GM18858 (cell line): ENCODE results near the gene KCNIP4.

Experiments
- ATAC-seq: cut with Tn5 transposase; IDR thresholded peaks from one replicate; pipeline ENCODE4 v1.9.1; 2021; ENCODE audit not compliant: unreplicated experiment

Gene KCNIP4

DNA sequence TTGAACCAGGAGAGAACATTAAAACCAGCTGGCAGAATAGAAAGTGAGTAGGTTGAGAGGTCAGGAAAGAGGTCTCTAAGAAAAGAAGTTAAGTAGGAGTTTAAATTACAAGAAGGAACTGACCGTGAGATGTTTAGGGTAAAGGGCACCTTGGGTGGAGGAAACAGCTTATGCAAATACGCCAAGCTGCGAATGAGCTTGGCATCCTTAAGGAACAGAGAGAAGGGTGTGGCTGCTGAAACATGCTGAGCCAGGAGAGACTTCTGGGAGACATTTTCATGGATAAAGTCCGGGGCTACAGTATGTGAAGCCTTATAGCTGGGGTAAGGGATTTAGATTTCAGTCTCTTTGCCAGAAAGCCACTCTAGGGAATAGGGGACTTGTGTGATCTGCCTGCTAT, 249.1 kb downstream of the KCNIP4 start:
- ATAC-seq, result no peak

DNA sequence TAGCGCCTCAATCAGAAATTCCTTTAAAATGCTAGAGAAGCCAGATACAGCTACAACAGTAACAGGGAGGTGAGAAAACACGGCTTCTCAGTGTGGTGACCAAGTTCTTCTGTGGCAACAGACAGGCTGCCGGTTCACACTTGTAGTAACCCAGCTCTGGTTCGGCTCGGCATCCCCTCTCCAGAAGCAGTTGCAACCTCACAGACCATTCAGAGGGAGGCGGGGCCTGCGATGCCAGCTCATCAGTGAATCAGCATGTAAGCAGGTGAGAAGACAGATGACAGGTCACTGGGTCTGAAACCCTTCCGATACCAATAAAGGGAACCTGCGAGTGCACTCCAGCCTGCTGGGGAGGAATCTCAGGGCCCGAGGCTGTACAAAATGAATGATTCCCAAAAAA, 251.0 kb downstream of the KCNIP4 start:
- no peak for ATAC-seq

DNA sequence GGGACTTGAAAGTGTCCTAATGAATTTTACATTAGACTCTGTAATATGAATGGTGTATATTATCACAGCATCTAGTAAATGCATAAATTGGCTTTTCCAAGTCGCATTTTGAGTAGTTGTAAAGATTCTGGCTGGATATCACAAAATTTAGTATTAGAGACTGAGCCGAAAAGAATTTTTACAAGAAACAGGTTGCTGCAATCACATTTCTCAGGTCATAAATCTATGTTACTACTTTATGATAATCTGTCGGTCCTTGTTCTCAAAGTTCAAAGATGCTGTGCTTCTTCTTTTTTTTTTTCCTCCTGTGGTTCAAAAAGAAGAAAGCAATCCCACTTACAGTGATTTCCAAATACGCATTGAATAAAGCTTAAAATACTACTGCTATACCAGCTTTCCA, 253.4 kb downstream of the KCNIP4 start:
- ATAC-seq, result no peak

DNA sequence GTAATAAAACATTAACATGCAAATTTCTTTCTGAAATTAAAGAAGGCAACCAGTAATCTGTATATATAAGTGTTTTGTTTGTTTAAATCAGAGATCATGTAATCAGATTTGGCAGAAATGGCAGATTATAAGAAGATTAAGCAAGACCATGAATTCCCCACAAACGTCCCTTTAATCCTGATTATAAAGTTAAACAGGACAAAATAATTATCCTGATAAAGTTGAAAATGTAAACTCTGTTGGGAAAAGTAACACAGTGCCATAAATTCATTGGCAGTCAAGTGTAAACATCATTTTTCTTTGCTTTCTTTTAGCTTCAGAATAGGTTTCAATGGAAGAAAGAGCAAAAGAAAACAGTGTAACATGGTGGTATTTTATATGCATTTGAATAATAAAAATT, 256.3 kb downstream of the KCNIP4 start:
- ATAC-seq, result no peak

DNA sequence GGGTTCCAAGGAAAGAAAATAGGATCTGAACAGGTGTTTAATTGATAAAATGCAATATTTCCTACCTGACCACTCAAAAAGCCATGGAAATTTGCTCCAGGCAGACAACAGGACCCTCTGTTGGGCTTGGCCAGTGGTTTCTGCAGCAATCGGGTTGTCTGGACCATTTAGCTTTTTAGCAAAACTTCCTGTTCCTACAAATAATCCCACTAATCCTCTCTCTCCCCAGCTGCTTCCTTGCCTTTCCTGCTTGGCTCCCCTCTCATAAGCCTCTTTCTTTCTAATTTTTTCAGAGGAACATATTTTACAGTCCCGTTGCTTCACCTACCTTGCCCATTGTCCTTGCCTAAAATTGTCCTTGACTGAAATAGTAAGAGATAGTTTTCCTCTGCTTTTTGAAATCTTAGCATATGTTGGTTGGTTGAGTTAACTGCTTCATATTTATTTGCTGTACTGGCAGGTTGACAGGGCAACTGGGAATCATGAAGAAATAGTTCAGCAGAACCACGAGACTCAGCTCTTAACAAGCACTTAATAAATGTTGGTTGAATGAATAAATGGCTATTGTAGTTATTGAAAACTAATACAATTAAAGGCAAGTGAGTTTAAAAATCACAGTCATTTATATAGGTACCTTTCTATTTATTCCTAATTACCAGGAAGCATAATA, 259.8 kb downstream of the KCNIP4 start:
- ATAC-seq, result no peak

DNA sequence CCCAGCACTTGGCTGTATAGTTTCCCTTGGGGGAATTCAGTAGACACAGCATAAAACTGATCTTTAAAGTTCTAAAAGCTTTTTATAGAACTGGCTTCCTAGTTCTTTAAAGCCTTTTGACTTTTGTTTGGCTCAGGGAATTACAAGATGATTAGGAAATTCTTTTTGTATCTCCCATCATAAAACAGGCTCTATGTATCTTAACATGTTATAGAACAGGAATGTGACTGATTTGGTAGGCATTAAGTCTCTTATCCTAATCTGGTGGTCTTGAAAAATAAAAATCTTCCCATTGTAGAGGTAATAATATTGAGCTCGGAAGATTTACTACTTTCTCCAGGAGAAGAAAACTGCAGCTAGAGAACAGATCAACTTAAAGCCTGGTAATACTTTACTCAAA, 262.7 kb downstream of the KCNIP4 start:
- ATAC-seq, result no peak

DNA sequence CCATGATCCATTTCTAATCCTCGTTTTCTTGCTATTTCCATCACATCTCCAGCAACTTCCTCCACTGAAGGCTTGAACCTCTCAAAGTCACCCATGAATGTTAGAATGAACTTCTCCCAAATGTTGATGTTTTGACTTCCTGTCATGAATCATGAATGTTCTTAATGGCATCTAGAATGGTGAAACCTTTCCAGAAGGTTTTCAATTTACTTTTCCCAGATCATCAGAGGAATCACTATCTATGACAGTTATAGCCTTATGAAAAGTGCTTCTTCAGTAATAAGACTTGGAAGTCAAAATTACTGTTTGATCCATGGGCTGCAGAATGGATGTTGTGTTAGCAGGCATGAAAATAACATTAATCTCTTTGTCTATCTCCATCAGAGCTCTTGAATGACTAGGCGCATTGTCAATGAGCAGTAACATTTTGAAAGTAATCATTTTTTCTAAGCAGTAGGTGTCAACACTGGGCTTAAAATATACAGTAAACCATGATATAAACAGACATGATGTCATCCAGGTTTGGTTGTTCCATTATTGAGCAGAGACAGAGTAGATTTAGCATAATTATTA, 268.2 kb downstream of the KCNIP4 start:
- ATAC-seq, result no peak

DNA sequence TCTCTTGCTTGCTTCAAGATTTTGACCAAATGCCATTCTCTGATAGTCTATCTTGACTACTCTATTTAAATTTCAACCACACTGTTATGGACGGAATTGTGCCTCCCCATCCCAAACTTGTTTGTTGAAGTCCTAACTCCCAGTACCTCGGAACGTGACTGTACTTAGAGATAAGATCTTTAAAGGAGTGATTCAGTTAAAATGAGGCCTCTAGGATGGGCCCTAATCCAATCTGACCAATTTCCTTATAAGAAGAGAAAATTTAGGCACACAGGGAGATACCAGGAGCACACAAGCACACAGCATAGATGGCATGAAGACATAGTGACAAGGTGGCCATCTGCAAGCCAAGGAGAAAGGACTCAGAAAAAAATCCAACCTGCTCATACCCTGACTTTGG, 269.9 kb downstream of the KCNIP4 start:
- ATAC-seq, result no peak

DNA sequence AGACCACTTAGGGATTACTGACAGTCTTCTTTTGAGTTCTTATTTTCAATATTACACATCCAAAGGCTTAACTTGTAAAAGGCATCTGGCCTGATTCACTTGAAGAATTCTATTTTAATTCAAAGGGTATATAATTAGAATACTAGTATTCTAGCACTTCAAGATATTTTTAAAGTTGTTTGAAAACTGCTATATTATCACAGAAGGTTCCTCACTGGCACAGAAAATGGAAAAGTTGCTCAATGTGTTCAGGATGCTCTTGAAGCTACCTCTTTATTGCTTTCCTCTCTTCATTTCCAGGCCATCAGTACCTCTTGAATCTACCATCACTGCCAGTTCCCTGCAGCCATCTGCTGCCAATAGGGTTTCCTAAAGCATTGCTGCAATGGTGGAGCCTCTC, 271.4 kb downstream of the KCNIP4 start:
- no peak for ATAC-seq

DNA sequence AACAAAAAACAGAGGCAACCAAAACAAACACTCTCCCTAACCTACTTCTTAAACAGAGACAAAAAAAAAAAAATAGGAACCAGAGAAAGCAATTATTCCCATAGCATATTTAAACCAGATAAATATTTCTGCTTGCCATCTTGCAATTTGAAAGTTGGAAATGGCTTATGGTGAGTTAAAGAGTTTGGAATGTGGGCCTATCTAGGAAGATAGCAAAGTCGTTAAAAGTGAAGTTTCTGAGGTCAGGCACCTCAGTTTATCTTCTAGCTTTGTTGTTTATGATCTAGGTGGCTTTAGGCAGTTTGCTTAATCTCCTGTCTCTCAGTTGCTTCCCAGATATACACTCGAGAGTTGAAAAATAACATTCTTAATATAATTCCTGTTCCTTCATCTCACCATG, 284.2 kb downstream of the KCNIP4 start:
- no peak for ATAC-seq

DNA sequence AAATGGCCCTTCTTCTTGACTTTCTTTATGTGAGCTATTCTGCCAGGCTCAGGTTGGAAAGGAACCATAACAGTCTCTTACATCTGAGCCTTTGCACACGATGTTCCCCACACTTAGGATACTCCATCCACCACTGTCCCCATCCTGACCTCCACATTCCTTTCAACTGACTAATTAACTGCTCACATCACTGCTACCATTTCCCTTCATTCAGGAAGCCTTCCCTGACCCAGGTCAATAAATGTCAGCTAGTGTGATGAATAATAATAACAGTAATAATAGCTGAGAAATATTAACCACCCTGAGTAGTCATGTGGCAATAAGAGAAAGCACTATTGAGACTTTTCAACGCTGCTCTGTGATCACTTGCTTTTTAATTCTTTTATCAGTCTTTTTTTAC, 291.7 kb downstream of the KCNIP4 start:
- no peak for ATAC-seq

DNA sequence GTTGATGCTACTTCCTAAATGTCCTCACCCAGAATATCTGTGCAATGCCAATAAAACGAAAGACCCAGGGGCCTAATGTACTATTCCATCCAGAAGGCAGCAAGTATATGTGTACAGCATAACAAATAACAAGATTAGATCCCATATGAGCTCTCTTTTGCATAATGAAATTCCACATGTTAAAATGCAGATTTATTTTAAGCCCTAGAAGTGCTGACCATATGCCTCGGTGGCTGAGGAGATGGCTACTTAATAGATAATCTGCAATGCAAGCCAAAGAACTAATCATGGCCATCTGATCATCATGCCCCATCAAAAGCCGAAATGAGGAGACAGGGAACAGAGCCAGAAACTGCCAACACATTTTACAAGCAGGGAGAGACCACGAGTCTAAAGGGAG, 293.5 kb downstream of the KCNIP4 start:
- no peak for ATAC-seq

DNA sequence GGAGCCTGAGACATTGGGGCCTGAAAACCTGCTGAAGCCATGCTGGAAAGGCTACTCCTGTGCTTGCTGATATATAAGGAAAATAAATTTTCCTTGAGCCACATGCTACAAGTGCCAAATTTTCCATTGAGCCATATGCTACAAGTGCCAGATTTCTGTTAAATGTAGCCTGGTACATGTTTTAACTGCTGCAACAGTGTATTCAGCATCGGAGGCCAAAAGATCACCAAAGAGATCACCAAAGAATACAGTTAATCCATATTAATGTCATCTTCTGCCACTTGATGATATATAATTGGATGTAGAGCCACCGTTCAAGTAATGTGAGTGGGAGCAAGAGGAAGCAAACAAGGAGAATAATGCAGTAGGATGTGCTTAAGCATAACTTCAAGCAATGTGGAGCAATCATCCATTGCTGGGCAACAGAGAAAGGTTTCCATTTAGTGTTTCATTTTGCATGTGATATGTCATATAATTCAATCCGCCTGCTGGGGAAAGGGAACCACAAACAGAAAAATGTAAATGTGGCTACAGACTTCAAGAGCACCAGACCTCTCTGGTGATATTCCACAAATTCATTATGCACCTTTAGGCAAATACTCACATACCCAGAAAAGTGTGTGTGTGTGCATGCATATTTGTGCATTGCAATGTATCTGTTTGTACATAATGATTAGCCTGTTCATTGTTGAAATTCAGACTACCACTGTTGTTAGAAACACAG, 295.9 kb downstream of the KCNIP4 start:
- ATAC-seq, result no peak

DNA sequence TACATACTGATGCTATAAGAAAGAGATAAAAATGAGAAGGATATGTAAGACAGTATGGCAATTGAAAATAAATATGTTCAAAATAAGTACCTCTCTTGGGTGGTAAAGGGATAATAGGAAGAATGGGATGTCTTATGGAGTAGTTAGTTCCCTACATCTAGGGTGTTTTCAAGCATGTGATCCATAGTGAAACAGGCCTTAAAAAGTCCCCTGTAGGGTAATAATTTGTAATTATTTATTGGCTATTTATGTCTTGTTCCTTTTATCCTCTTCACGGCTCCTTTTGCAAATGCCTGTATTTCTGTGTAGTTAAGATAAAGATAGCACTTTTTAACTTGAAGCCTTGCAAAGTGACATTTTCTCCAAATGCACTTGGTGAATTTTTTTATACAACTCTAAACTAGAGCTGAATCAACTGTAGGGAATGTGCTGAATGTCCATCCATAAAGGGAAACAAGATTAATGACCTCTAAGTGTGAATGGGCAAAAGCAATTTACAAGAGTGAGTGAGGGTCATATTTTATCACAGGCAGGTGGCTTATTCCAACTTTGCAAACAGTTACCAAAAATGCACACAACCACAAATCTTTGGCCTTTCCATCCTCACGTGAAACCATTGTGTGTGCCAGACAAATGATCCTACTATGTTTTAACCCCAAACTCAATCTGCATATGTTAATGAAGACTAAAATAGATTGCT, 299.0 kb downstream of the KCNIP4 start:
- no peak for ATAC-seq

DNA sequence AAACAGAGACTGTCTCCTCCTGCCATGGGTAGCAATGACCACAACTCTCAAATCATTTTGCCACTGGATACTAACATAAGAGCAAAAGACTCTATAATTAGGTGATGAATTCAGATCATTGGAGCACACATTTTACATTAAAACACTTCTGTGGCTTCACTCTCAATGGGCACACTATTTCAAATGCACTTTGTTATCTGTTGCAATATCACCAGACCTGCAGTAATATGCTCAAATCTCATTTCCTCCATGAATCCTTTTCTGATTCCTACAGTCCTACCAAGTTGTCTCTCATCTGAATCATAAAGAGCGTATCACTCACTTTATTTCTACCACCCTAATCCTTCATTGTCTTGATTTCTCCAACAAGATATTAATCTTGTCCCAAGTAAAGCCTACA, 302.8 kb downstream of the KCNIP4 start:
- no peak for ATAC-seq

DNA sequence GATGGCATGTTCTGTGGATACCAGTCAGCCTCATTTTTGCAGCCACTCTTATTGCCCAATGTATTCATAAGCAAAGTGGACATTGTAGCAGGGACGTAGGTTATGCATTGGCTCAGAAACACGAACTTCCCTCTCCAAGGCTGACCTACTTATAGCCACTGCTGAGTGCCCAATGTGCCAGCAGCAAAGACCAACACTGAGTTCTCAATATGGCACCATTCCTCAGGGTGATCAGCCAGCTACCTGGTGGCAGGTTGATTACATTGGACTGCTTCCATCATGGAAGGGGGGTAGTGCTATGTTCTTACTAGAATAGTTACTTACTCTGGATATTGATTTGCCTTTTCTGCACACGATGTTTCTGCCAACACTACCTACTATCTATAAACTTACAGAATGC, 306.9 kb downstream of the KCNIP4 start:
- ATAC-seq, result no peak

DNA sequence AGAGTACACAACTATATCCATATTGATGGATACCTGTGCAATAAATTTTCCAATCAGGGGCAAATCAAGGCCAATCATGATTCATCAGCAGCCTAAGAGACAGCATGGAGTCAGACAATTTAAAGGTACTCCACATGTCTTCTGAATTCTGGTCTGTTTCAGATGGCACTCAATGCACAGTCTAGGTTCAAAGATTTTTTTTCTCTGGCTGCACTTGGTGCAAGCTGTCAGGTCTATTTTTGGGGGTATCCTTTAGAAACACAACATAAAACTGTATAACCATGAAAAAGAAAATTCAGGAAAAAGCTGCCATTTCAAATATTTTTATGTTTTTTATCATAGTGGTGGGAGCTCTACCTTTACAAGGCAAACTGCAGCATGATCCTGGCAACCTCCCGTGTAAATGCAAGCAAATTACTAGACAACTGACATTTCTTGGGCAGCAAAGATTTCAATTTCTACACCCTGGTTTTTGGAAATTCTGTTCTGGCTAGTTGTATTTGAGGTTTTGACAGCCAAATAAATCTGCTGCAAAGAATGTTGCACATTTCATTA, 310.3 kb downstream of the KCNIP4 start:
- ATAC-seq, result no peak

DNA sequence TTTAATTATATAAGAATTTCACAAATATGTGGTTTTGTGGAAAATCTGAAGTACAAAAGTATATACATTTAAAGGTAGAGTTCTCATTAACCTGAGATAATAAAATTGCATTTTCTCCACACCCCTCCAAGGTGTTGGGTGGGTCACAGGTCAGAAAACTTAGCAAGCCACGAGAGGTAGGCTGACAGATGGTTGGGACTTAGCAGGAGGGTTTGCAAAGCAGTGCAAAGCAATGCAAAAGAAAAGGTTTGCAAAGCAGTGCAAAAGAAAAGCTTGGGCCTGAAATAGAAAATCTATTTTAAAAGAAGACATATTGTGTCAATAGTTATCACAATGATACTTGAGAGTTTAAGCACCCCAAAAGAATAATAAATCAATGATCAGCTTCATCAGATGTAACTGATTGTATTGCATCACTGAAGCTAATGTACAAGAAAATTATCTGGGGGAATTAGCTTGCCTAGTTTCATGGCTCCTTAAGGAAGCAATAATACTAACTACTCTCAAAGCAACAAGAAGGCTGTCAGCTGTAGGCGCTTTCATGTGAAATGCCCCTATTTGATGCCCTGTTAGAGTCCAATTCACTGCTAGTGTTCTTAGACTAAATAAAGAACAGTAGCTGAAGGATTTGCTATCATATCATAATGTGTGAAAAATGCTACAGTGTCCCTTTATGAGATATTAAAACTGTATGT, 319.5 kb downstream of the KCNIP4 start:
- no peak for ATAC-seq

DNA sequence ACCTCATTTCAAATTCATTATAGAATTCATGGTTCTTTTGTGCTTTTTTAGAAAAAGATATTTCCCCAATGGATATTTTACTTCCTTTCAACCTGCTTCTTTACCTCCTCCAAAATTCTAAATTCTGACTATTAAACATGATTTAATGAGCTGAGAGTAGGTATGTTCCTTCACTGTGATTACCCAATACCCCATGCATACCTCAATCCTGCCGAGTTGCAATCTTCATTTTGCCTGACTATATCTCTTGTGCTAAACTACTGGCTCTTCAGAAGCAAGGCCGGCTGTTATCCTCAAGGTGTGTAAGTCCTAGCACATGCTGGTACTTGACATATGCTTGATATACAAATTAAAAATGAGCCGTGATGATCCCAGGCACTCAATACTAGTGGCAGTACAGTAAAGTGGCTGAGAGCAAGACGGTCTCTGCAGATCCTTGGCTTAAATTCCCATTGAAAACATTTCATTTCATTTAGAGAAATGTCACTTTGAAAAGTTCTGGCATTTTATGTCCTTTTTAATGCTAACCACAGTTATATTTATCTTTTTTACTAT, 320.4 kb downstream of the KCNIP4 start:
- ATAC-seq, result no peak

DNA sequence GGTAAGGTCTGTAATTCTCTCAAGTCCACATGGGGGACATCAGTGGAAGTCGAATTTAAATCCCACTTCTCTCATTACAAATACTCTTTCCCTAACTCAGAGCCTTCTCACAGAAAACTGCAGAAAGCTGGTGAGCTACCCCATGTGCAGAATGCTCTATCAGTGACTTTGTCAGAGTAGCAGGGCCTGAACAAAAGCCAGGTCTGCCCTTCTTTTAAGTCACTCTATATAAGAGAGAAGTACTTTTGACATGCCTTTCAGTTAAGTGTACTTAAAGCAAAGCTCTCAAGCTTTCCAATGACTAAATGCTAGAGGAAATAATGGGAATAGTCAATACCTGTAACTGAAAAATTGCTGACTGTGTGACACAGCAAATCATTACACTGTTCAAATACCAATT, 323.1 kb downstream of the KCNIP4 start:
- ATAC-seq, result no peak

DNA sequence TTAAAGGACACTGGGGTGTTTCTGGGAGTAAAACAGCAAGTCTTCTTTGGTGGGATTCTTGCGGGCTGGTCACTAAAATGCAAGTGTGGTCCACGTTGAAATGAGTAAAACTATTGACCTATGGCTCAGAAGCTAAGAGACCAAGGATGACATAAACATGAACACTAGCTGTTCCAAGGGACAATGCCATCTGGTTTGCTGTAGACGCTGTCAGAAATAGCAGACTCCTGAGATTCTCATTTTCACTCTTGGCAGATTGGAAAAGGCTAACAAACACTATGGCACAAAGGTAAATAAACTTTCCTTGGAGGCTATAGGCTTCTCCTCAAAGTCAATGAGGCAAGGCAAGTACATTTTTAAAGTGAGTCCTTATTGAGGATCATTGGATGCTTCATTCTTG, 343.6 kb downstream of the KCNIP4 start:
- ATAC-seq, result no peak
